ENCODE results near the gene JAK1. TPM values are rescaled to one million over a fixed set of nuclear protein-coding genes. Genes with fewer than 3 reads are reported as not detected.

The JAK1 gene
- total and polyA plus RNA-seq, 10 donors: 46.6 to 270 (median 205) TPM

- peak overlapping the region in 1 of 8 donors; percentile 11 for H3K4me3 ChIP-seq
- no peaks in the 10 kb centered on the region for H3K36me3 ChIP-seq
- no peaks in the 10 kb centered on the region for H3K27me3 ChIP-seq (replicated peaks in 1 of 7)
- no peak for DNase-seq
- no peaks in the 10 kb centered on the region for H3K9me3 ChIP-seq
- intact Hi-C loops (cut with DNase I; ENCODE audit: low total_unique reads): loop anchor here (10.0 kb wide), 2 partner anchors 46 to 96 kb away; no protein-coding TSS in a partner anchor
- peak overlapping the region; percentile 2 to 100 (median 77) for H3K27ac ChIP-seq
- no peak for TF ChIP-seq POLR2AphosphoS5 (IDR thresholded peaks at IDR 0.05)
- TF ChIP-seq CTCF (IDR thresholded peaks at IDR 0.05 in 8 of 11, conservative IDR thresholded peaks at IDR 0.05 in 3 of 11): no peak
- no peak for TF ChIP-seq POLR2A (IDR thresholded peaks at IDR 0.05)
- peaks cover 72 to 98% (median 94%) of the 10 kb centered on the region in 6 donors for H3K4me1 ChIP-seq
Observed at GRCh38 chr1:64960731-64961130, 5.6 kb downstream of the JAK1 start.

- peaks cover 0 to 1% (median 0%) of the 10 kb centered on the region in 6 donors for H3K36me3 ChIP-seq
- H3K27ac ChIP-seq: peak overlapping the region in 6 of 8 donors; percentile 25 to 100 (median 99)
- DNase-seq: no peak
- peaks cover 74 to 100% (median 99%) of the 10 kb centered on the region in 6 donors for H3K4me1 ChIP-seq
- intact Hi-C loops (cut with DNase I; ENCODE audit: low total_unique reads): loop anchor here (10.0 kb wide), 2 partner anchors 45 to 95 kb away; no protein-coding TSS in a partner anchor
- WGBS, 5 donors: 53 to 67% (median 61%) methylated on average over 6 of the region's 6 CpGs
- peak overlapping the region in 1 of 8 donors; percentile 11 for H3K4me3 ChIP-seq
- no peaks in the 10 kb centered on the region for H3K9me3 ChIP-seq
- TF ChIP-seq CTCF (IDR thresholded peaks at IDR 0.05 in 8 of 11, conservative IDR thresholded peaks at IDR 0.05 in 3 of 11): no peak
- TF ChIP-seq POLR2AphosphoS5 (IDR thresholded peaks at IDR 0.05): no peak
- TF ChIP-seq POLR2A (IDR thresholded peaks at IDR 0.05): no peak
- no peaks in the 10 kb centered on the region for H3K27me3 ChIP-seq (replicated peaks in 1 of 7)
Observed at GRCh38 chr1:64959986-64960385, 6.4 kb downstream of the JAK1 start.

GRCh38 chr1:64956733-64957441 lies 9.5 kb downstream of the JAK1 start:
- intact Hi-C loops (cut with DNase I; ENCODE audit: low total_unique reads): no loop called here
- DNase-seq: peak; percentile 72
- Histone ChIP-seq H3K27me3 (replicated peaks in 1 of 7) (no peaks in the 10 kb centered on the region), H3K4me1 (peaks cover 67 to 100% (median 100%) of the 10 kb centered on the region in 6 donors), H3K36me3 (peaks cover 0 to 3% (median 0%) of the 10 kb centered on the region in 6 donors), H3K9me3 (no peaks in the 10 kb centered on the region), H3K27ac (peak overlapping the region in 7 of 8 donors; percentile 0 to 100 (median 77)), H3K4me3 (peak overlapping the region in 1 of 8 donors; percentile 32)
- TF ChIP-seq POLR2A (IDR thresholded peaks at IDR 0.05): no peak
- TF ChIP-seq POLR2AphosphoS5 (IDR thresholded peaks at IDR 0.05): peak in 1 of 3 donors; percentile 69
- WGBS, 5 donors: 14 to 28% (median 18%) methylated on average over 3 of the region's 3 CpGs

GRCh38 chr1:64956010-64956640 lies 10.2 kb downstream of the JAK1 start:
- intact Hi-C loops (cut with DNase I; ENCODE audit: low total_unique reads): no loop called here
- H3K27me3 ChIP-seq (replicated peaks in 1 of 7): no peaks in the 10 kb centered on the region
- WGBS, 5 donors: 56 to 78% (median 59%) methylated on average over 3 of the region's 3 CpGs
- no peak for DNase-seq
- peak overlapping the region in 7 of 8 donors; percentile 11 to 100 (median 77) for H3K27ac ChIP-seq
- no peaks in the 10 kb centered on the region for H3K9me3 ChIP-seq
- TF ChIP-seq POLR2AphosphoS5 (IDR thresholded peaks at IDR 0.05) (no peak), CTCF (IDR thresholded peaks at IDR 0.05 in 8 of 11, conservative IDR thresholded peaks at IDR 0.05 in 3 of 11) (no peak), POLR2A (IDR thresholded peaks at IDR 0.05) (no peak)
- H3K4me1 ChIP-seq: peaks cover 59 to 99% (median 96%) of the 10 kb centered on the region in 6 donors
- H3K4me3 ChIP-seq: peak overlapping the region in 1 of 8 donors; percentile 18
- peaks cover 0 to 3% (median 0%) of the 10 kb centered on the region in 6 donors for H3K36me3 ChIP-seq

Measured in spleen (tissue), 11 donors.